Urothelium cell line (cell line): Measurements from ENCODE around the gene SLC35A2.
"Not testable (repeated sequence)": the region's sequence is repeated elsewhere in the genome, so short reads cannot be mapped to it uniquely, and the experiment has no call there.

Experiments used
- DNase-seq: peaks from one replicate; pipeline ENCODE4 v3.0.0; 2011; ENCODE audit warnings: low spot score, mixed read lengths
- FAIRE-seq: peaks from 2 replicates; lab custom pipeline; 2011; peaks lifted over from hg19 to GRCh38; lab: Jason Lieb, UNC

SLC35A2 gene

DNA sequence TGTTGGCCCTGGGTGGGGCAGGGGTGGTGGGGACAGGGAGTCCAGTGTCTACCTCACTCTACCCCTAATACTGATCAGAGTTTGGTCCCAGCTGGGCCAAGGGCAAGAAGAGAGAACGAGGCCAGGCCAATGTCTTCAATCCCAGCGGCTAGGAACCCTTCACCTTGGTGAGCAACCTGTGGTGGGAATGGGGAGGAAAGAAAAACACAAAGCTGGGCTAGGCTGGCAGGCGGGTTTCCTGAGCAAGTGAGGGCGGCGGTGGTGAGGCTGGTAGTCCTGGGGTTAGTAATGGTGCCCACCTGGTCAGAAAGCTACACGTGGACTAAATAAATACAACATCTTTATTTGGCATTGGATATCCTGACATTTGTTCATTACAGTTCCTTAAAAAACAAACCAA, 8.2 kb downstream of the SLC35A2 start:
- DNase-seq (no peak), FAIRE-seq (no peak)

DNA sequence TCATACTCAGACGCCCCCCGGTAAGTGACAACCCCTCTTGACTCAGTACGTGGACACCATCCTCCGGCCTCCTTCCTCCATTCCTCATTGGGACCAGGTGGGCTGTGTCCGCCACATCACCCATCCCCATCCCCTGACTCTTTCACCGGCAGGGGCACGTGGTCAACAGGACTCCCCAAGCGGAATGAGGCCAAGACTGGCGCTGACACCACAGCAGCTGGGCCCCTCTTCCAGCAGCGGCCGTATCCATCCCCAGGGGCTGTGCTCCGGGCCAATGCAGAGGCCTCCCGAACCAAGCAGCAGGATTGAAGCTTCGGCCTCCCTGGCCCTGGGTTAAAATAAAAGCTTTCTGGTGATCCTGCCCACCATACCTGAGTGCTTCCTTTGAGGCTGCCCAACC, 8.7 kb downstream of the SLC35A2 start:
- DNase-seq (no peak), FAIRE-seq (no peak)

DNA sequence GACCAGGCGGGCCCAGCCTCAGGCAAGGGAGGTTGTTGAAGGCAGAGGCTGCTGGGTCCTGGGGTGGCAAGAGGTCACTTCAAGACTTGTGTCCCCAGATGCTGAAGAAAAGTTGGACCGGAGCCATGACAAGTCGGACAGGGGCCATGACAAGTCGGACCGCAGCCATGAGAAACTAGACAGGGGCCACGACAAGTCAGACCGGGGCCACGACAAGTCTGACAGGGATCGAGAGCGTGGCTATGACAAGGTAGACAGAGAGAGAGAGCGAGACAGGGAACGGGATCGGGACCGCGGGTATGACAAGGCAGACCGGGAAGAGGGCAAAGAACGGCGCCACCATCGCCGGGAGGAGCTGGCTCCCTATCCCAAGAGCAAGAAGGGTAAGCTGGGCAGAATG, 9.3 kb downstream of the SLC35A2 start:
- no peak for DNase-seq
- no peak for FAIRE-seq

DNA sequence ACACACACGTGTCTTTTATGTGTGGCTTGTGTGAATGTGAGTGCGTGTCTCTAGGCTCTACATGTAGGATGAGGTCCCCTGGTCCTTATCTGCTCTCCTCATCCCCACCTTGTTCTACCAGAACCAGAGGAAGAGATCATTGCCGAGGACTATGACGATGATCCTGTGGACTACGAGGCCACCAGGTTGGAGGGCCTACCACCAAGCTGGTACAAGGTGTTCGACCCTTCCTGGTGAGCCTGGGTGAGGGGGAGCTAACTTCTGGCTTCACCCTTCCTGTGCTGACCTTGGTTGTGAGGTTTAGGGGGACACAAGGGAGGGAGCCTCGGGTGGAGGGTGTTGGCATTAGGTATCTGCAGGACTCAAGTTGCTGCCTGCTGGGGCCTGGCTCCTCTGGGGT, 10.4 kb downstream of the SLC35A2 start:
- FAIRE-seq (no peak), DNase-seq (no peak)

DNA sequence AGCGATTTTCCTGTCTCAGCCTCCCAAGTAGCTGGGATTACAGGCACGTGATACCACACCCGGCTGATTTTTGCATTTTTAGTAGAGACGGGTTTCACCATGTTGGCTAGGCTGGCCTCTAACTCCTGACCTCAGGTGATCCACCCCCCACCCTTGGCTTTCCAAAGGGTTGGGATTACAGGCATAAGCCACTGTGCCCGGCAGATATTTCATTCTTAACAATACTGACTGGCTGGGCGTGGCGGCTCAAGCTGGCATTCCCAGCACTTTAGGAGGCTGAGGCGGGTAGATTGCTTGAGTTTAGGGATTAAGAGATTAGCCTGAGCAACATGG, 12.4 kb downstream of the SLC35A2 start:
- DNase-seq, result no peak

DNA sequence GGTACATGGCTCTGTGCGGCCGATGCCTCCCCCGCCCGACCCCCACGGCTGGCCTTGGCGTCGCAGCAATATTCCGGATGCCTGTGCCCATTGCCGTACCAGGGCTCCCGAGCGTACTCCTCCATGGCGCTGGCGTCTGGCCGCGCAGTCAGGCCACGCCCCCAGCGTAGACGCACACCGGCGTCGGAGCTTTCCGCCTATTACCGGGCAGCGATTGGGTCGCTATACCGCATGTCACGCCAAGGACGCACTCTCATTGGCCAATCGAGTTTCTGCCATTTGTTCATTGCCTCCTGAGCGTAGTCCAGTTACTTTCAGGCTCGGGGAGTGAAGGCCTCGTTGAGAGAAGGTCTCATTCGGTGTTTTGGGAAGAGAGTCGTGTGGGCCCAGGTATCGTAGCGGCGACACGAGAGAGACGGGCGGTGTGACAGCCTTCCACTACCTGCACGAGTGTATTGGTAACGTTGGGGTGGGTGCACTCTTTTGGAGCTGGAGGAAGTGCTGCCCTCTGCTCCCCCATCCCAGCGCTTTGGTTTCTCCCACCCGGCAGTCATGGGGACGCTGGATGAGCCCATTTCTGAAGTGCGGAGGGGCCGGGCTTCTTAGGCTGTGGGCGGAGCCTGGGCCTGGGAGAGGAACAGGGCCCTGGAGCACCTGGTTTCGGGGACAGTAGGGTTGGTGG, 13.7 kb downstream of the SLC35A2 start, which contains the start of the genes PQBP1 and TIMM17B:
Gene PQBP1 (plus strand): TSS at position 306 of the 682 bp plus-strand sequence. CDS start 580 bp downstream, outside the sequence.
Gene TIMM17B (minus strand): TSS at position 144 of the 682 bp plus-strand sequence. CDS start 19 bp downstream, at position 125.
- peak; percentile 90 for DNase-seq
- peak; percentile 86 for FAIRE-seq

More for the DNA sequence above, 12.4 kb downstream of the SLC35A2 start:
- FAIRE-seq, result no peak

DNA sequence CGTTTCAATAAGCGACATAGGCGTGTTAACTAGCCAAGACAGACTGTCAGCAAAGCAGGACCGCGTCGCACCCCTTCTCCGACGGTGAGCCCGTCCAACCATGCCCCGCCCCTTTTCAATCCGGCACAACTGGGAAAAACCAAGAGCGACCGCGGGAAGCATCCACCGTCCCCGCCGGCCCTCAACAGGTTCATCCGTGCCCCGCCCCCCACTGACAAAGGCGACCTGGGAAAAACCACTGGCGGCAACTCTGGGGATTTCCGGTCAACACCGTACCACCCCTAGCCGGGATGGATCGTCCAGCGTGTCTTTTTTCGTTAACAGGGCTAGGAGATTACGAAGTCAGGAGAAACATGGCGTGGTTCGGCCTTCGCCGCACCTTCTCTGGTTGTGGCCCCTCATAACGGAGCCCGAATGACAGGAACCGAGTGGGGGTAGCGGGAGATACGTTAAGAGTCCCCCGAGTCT, 14.3 kb downstream of the SLC35A2 start:
- peak; percentile 68 for DNase-seq
- no peak for FAIRE-seq

DNA sequence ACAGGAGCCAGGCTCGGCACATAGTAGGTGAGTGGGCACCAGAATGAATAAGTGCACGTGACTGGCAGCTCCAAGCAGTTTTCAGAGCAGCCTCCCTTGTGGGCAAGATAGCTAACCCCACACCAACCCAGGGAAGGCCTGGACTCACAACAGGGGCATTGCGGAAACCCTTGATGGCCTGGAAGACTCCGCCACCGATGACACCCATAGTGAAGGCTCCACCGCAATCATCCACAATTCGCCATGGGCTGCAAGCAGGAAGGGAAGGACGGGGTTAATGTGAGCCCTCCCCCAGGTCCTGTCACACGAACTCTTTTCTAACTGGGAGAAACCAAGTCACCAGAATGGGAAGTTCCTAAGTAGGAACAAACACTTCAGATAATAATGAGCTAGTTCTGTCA, 14.8 kb downstream of the SLC35A2 start:
- FAIRE-seq, result no peak
- no peak for DNase-seq

DNA sequence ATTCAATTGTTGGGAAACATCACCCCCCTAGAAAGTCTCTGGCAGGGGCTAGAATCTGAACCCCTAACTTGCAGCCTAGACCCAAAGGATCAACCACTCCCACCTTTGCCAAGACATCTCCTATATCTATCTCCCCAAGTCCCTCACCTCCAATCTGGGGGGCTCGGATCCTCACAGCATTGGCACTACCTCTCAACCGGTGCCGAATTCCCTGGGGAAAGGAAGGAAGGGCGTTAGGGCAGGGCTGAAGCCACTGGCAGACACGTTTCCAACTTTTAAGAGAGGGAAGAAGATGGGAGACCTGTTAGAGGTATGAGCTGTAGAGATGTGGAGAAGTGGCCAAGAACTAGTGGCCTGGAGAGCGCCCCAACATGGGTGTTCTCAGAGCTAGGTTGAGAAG, 16.6 kb downstream of the SLC35A2 start:
- no peak for FAIRE-seq
- no peak for DNase-seq

DNA sequence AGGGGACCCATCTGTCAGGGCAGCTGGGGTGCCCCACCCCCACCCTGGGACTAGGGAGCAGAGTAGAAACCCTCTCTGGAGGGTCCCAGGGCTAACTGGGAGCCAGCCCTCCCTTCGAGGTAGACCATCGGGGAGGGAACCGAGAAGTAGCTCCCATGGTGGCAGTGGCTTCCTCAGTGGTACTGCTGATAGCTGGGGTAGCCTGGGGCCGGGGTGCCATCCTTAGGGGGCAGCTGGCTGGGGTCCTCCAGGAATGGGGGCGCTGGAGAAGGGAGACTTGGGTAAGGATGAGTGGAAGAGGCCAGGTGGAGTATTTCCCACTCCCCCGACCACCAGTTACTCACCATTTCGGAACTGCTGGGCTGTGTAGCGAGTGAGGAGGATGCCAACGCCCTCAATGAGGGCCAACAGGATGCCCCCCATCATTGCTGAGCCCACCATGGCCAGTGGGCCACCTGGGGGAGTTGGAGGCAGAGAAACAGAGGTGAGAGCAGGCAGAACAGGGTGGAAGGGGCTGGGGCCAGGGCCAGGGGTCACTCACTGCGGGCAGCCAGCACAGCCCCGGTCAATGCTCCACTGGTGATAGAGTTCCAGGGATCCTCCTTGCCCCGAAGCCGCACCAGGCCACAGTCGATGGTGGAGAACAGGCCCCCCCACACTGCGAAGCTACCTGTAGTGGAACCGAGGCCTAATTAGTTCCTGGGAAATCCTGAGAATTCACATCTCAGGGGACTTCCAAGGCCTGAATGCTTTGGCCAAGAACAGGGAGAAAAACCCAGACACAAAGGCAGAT, 17.7 kb downstream of the SLC35A2 start:
- FAIRE-seq, result no peak
- DNase-seq, result no peak

DNA sequence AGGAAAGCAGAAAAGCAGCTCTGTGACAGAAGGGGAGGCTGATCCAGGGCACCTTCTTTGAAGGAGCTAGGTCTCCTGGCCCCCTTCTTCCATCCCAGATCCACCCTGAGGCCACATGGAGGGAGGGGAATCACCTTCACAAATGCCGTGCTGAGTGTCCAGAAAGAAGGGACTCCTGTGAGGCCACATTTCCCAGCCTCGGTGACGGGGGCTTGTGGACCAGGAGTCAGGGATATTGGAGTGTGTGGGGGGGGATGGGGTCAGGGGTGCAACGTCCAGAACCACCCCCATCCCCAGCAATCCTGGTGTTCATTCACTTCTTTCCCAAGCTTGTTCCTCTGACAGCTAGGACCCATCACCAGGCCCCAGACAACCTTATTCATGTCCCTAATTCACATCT, 18.6 kb downstream of the SLC35A2 start:
- FAIRE-seq, result no peak
- DNase-seq, result no peak

DNA sequence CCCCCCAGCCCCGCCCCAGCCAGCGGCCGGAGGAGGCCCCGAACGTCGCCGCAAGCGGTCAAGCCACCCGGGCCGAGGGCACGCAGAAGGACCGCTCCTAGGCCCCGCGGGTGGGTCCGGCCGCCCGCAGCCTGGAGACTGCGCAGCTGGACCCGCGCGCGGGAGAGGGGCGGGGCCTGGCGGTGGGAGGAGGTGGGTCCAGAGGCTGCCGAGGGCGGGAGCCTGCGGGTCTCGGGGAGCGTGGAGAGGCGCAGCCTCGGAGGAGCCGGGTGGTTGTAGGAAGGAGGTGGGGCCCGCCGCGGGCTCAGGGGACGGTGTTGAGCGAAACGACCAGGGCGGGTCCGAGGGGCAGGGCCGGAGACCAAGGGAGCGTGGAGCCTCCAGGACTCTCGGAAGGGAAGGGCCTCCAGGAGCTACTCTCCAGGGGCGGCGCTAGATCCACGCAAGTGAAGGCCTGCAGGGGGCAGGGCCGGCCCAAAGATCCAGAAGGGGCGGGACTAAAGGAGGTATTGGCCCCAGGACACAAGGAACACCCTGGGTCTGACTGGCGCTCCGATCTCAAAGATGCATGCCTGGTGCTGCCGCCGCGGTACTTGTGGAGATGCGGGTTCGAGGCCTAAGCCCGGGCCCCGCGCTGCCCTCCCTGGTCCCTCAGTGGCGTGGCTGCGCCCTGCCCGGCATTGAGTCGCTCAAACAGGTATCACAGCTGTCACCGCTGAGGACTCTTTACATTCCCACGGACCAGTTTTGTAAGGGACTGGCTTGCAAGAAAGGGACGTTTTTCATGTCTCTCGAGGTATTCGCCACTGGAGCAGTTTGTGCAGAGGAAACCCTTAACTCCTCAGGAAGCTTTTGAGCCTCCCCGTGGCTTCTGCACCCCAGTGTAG, 19.8 kb downstream of the SLC35A2 start:
- DNase-seq (peak; percentile 86), FAIRE-seq (no peak)

DNA sequence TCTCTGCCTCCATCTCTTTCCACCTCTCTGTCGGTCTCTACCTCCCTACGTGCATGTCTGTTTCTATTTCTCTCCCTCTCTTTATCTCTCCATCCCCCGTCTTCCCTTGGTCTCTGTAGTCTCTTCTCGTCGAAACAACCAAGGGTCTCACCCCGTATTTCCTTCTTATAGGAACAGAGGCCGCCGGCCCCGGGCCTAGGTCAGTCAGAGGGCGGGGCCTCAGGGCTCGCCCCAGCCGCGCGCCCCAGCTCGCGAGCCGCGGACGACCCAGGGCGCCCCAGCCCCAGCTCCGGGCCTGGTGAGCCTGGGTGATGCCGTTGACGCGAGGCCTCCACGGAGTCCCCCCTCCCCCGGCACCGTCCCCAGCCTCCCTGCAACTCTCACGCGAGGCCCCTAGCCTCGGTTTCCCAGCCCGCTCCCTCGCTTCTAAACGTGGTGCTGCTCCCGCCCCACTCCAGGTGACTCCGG, 20.5 kb downstream of the SLC35A2 start:
- FAIRE-seq, result no peak
- peak; percentile 20 for DNase-seq

DNA sequence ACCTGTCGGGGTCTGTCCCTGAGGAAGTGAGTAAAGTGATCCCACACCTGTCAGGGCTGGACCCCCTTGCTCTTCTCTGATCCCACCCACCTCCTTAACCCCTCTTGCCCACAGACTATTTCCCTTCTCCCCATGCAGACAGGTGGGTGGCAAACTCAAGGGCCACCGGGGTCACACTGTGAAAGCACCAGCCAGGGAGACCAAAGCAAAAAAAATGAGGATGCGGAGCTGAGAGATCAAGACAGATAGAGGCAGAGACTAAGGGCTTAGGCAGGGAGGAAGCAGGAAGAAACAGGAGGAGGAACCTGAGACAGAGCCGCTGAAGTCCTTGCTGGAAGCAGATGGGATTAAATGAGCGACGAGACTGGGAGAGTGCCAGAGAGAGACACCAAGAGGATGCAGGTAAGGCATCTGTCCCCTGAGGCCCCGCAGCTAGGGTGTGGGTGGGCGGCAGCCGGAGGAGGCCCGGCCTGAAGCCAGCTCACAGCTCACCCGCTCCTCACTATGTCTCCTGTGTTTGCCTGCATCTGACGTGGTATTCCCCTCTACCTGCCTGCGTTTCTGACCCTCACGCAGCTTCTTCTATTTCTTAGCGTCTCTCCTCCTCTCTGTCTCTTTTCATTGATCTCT, 21.0 kb downstream of the SLC35A2 start:
- no peak for FAIRE-seq
- DNase-seq, result peak; percentile 10

DNA sequence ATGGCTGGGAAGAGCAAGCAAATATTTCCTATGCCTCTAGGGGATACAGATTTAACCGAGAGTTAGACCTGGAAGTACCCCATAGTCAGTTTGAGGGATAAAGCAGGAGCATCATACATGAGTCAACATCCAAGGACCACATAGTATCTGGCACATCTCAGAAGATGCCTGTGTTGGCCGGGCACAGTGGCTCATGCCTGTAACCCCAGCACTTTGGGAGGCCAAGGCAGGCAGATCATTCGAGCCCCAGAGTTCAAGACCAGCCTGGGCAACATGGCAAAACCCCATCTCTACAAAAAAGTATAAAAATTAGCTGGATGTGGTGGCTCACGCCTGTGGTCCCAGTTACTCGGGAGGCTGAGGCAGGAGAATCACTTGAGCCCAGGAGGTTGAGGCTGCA, 24.9 kb downstream of the SLC35A2 start:
- FAIRE-seq, DNase-seq: not testable (repeated sequence)

DNA sequence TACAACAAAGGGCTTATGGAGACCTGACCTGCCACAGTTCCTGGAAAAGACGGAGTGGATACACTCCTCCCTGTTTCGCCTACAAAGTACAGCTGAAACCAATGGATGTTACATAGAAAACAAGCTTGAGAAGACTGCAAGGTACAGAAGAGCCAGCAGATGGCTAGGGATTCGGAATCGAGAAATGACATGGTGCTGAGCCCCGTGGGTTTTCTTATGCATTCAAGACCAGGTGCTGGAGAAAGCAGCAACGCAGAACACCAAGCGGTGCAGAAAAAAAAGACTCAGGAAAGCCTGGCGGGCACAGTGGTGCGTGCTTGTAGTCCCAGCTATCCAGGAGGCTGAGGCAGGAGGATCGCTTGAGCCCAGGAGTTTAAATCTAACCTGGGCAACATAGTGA, 27.7 kb downstream of the SLC35A2 start:
- FAIRE-seq (no peak), DNase-seq (no peak)

DNA sequence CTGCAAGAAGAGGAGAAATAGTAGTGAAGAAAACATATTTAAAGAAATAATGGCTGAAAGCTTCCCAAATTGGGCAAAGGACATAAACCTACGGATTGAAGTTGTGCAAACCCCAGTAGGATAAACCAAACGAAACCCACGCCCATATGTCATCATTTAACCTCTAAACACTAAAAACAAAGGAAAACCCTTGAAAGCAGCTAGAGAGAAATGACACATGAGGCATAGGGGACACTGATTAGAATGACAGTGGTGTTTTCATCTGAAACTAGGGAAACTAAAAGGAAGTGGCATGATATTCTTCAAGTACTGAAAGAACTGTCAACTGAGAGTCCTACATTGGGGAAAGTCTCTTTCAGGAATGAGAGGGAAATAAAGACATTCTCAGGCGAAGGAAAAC, 34.5 kb downstream of the SLC35A2 start:
- not testable (repeated sequence) for DNase-seq, FAIRE-seq

DNA sequence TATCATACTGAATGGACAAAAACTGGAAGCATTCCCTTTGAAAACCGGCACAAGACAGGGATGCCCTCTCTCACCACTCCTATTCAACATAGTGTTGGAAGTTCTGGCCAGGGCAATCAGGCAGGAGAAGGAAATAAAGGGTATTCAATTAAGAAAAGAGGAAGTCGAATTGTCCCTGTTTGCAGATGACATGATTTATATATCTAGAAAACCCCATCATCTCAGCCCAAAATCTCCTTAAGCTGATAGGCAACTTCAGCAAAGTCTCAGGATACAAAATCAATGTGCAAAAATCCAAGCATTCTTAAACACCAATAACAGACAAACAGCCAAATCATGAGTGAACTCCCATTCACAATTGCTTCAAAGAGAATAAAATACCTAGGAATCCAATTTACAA, 39.4 kb downstream of the SLC35A2 start:
- DNase-seq, FAIRE-seq: not testable (repeated sequence)

DNA sequence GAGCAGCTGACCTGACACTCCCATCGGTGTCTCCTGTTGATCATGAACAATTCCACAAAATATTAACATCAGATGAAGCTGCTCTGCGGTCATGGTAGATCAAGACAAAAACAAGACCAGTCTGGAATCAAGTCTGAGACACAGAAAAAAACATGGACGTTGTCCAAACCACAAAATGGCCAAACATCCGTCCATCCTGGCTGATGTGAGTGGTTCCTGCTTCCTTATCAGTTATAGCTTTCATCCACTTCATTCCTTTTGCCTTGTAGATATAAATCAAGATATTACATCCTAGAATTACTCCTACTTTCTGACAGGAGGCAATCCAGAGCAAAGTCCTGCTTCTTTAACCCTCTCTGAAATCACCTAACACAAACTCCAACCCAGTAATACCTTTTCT, 47.2 kb downstream of the SLC35A2 start:
- FAIRE-seq, result no peak

DNA sequence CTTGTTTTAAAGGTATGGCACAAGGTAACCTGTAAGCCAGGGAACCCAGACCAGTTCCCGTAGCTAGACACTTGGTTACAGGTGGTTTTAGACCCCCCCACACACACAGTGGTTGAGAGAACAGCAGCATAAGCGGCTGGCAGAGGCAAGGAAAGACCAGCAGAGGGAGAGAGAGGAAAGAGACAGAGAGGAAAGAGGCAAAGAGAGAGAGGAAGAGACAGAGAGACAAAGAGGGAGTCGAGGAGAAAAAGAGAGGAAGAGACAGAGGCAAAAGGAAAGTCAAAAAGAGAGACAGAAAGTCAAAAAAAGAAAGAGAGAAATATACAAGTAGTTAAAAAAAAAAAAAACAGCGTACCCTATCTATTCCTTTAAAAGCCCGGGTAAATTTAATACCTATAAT, 56.5 kb downstream of the SLC35A2 start:
- no peak for DNase-seq
- FAIRE-seq, result no peak

More for the DNA sequence above, 47.2 kb downstream of the SLC35A2 start:
- peak; percentile 48 for DNase-seq
